Measurements from ENCODE around the gene PDZD2. TPM values are rescaled to one million over a fixed set of nuclear protein-coding genes. Genes with fewer than 3 reads are reported as not detected.

PDZD2 gene
- total RNA-seq, 1 experiment from 2014 or later = not detected

GRCh38 chr5:31867219-31867618 is 228.3 kb downstream of the PDZD2 start:
- ChIA-PET POLR2A (ENCODE audit: unreplicated experiment) (no interaction called here), CTCF (no interaction called here)
- Histone ChIP-seq H2AFZ (no peak overlapping the region), H3K4me2 (no peak overlapping the region), H3K36me3 (ENCODE audit: low read depth) (no peaks in the 10 kb centered on the region), H3K4me3 (no peak overlapping the region), H4K20me1 (ENCODE audit: insufficient read depth) (no peaks in the 10 kb centered on the region), H3F3A (ENCODE audit: insufficient read depth, low read depth) (no peaks in the 10 kb centered on the region), H3K9me3 (ENCODE audit: insufficient read depth, low read depth) (no peaks in the 10 kb centered on the region), H3K27me3 (ENCODE audit: insufficient read depth, low read depth) (peaks cover 89% of the 10 kb centered on the region), H3K9me2 (ENCODE audit: insufficient read depth) (no peaks in the 10 kb centered on the region), H3K27ac (no peak overlapping the region), H3K79me2 (ENCODE audit: low read depth) (no peaks in the 10 kb centered on the region), H3K4me1 (replicated peaks; ENCODE audit: insufficient read depth) (no peaks in the 10 kb centered on the region)
- BruUV-seq (replicated peaks) = no TSS peak
- DNase-seq = no peak
- intact Hi-C loops (cut with micrococcal nuclease; ENCODE audit: unreplicated experiment) = no loop called here
- TF ChIP-seq CTCF (conservative IDR thresholded peaks at IDR 0.05) (no peak), EZH2 (IDR thresholded peaks at IDR 0.05; ENCODE audit: low read depth) (no peak)

GRCh38 chr5:31880449-31880848 is 241.5 kb downstream of the PDZD2 start:
- Histone ChIP-seq H3F3A (ENCODE audit: insufficient read depth, low read depth) (no peaks in the 10 kb centered on the region), H3K27me3 (ENCODE audit: insufficient read depth, low read depth) (peaks cover 79% of the 10 kb centered on the region), H3K36me3 (ENCODE audit: low read depth) (no peaks in the 10 kb centered on the region), H3K4me1 (replicated peaks; ENCODE audit: insufficient read depth) (no peaks in the 10 kb centered on the region), H3K4me2 (no peak overlapping the region), H2AFZ (no peak overlapping the region), H3K9me3 (ENCODE audit: insufficient read depth, low read depth) (no peaks in the 10 kb centered on the region), H3K27ac (no peak overlapping the region), H3K79me2 (ENCODE audit: low read depth) (no peaks in the 10 kb centered on the region), H3K4me3 (no peak overlapping the region), H4K20me1 (ENCODE audit: insufficient read depth) (no peaks in the 10 kb centered on the region; the same call in 1 of the 2 replicates), H3K9me2 (ENCODE audit: insufficient read depth) (no peaks in the 10 kb centered on the region)
- POLR2A ChIA-PET (ENCODE audit: unreplicated experiment) = interaction anchor here (0.6 kb wide), 1 partner anchor 185 kb away, joined by 5 read pairs; no protein-coding TSS in a partner anchor
- no TSS peak for BruUV-seq (replicated peaks)
- TF ChIP-seq EZH2 (IDR thresholded peaks at IDR 0.05; ENCODE audit: low read depth) = no peak
- CTCF ChIA-PET = interaction anchor here (0.6 kb wide), 1 partner anchor 88 kb away, joined by 5 read pairs; no protein-coding TSS in a partner anchor
- intact Hi-C loops (cut with micrococcal nuclease; ENCODE audit: unreplicated experiment) = no loop called here
- no peak for DNase-seq

GRCh38 chr5:31884896-31885295 is 246.0 kb downstream of the PDZD2 start:
- intact Hi-C loops (cut with micrococcal nuclease; ENCODE audit: unreplicated experiment) = no loop called here
- H3K9me3 ChIP-seq (ENCODE audit: insufficient read depth, low read depth) = no peaks in the 10 kb centered on the region

More at GRCh38 chr5:31884896-31885295, 246.0 kb downstream of the PDZD2 start:
- no TSS peak for BruUV-seq (replicated peaks)
- TF ChIP-seq CTCF (conservative IDR thresholded peaks at IDR 0.05) (no peak), EZH2 (IDR thresholded peaks at IDR 0.05; ENCODE audit: low read depth) (no peak)
- H2AFZ ChIP-seq = no peak overlapping the region
- H3K36me3 ChIP-seq (ENCODE audit: low read depth) = no peaks in the 10 kb centered on the region
- ChIA-PET CTCF (interaction anchor here (0.5 to 0.6 kb wide), 2 partner anchors 360 to 1320 kb away, joined by 3 to 7 read pairs; no protein-coding TSS in a partner anchor), POLR2A (ENCODE audit: unreplicated experiment) (no interaction called here)
- no peak overlapping the region for H3K4me2 ChIP-seq
- no peaks in the 10 kb centered on the region for H3K4me1 ChIP-seq (replicated peaks; ENCODE audit: insufficient read depth)
- H3K27me3 ChIP-seq (ENCODE audit: insufficient read depth, low read depth) = peaks cover 87% of the 10 kb centered on the region
- H3F3A ChIP-seq (ENCODE audit: insufficient read depth, low read depth) = no peaks in the 10 kb centered on the region
- H3K79me2 ChIP-seq (ENCODE audit: low read depth) = no peaks in the 10 kb centered on the region
- DNase-seq = no peak
- H4K20me1 ChIP-seq (ENCODE audit: insufficient read depth) = no peaks in the 10 kb centered on the region
- H3K27ac ChIP-seq = no peak overlapping the region
- no peak overlapping the region for H3K4me3 ChIP-seq
- H3K9me2 ChIP-seq (ENCODE audit: insufficient read depth) = no peaks in the 10 kb centered on the region

Data from PC-9 (cell line).